ENCODE results near the gene SPOCK2.
"Not testable (repeated sequence)": the region's sequence is repeated elsewhere in the genome, so short reads cannot be mapped to it uniquely, and the experiment has no call there.

The SPOCK2 gene

DNA sequence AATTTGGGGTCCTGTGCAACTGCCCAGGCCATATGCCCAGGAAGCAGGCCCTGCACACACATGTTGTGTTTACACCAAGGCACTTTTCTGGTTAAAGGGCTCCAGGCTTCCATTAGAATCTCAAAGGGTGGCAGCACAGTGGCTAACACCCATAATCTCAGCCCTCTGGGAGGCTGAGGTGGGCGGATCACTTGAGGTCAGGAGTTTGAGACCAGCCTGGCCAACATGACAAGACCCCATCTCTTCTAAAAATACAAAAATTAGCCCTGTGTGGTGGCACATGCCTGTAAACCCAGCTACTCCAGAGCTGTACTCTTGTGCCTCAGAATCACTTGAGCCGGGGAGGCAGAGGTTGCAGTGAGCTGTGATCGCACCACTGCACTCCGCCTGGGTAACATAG is 53.6 kb downstream of the SPOCK2 start:
- Histone ChIP-seq H3K4me1 (ENCODE audit: control insufficient read depth, insufficient read depth, low read length) (peaks cover 26% of the 10 kb centered on the region; the same call in 1 of the 2 replicates), H3K27me3 (ENCODE audit: control insufficient read depth, insufficient read depth, low read length) (no peaks in the 10 kb centered on the region), H3K4me3 (ENCODE audit: low read depth, low read length) (no peak overlapping the region), H3K36me3 (ENCODE audit: control insufficient read depth, insufficient read depth, low read length) (no peaks in the 10 kb centered on the region), H3K9ac (ENCODE audit: low read length) (no peak overlapping the region), H3K9me3 (ENCODE audit: control insufficient read depth, insufficient read depth, low read depth, low read length) (no peaks in the 10 kb centered on the region), H3K27ac (ENCODE audit: low read depth, low read length) (no peak overlapping the region)

DNA sequence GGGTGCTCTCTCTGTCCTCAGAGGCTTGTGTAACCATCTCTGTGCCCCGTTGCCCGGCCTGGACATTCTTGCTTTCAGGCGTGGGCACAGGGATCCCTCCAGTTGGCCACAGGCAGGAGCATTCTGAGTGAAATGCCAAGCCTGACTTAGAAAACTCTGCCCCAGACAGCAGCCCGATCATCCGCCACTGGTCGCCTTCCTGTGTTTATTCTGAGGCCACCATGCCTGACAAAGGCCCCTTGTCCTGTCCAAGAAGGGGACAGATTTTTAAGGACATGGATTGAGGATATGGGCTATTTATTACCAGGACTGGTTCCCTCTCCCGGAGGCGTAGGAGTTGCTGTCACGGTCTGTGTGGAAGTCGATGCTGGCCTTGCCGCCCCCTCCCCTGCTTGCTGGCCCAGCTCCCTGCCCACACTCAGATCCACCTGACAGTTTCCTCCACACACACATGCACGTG is 54.3 kb downstream of the SPOCK2 start:
- peaks cover 22% of the 10 kb centered on the region; the same call in 1 of the 2 replicates for H3K4me1 ChIP-seq (ENCODE audit: control insufficient read depth, insufficient read depth, low read length)
- H3K9me3 ChIP-seq (ENCODE audit: control insufficient read depth, insufficient read depth, low read depth, low read length) = no peaks in the 10 kb centered on the region
- H3K27ac ChIP-seq (ENCODE audit: low read depth, low read length) = no peak overlapping the region
- no peaks in the 10 kb centered on the region for H3K27me3 ChIP-seq (ENCODE audit: control insufficient read depth, insufficient read depth, low read length)
- H3K9ac ChIP-seq (ENCODE audit: low read length) = no peak overlapping the region
- no peak overlapping the region for H3K4me3 ChIP-seq (ENCODE audit: low read depth, low read length)
- no peaks in the 10 kb centered on the region for H3K36me3 ChIP-seq (ENCODE audit: control insufficient read depth, insufficient read depth, low read length)

DNA sequence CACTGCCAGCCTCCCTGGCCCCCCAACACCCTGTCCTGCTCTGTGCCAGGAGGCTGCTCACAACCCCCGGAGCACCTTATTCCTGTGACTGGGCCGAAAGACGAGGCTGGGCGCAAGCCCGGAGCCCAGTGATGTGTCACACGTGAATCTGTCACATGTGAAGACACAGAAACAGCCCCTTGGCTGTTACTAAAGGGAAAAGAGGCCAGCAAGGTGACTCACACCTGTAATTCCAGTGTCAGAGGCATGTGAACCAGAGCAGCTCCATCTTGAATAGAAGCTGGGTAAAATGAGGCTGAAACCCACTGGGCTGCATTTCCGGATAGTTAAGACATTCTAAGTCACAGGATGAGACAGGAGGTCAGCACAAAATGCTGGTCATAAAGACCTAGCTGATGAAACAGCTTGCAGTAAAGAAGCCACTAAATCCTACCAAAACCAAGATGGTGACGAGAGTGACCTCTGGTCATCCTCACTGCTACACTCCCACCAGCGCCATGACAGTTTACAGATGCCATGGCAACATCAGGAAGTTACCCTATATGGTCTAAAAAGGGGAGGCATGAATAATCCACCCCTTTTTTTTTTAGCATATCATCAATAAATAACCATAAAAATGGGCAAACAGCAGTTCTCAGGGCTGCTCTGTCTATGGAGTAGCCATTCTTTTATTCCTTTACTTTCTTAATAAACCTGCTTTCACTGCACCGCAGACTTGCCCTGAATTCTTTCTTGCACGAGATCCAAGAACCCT is 55.8 kb downstream of the SPOCK2 start:
- H3K9me3 ChIP-seq (ENCODE audit: control insufficient read depth, insufficient read depth, low read depth, low read length); H3K27me3 ChIP-seq (ENCODE audit: control insufficient read depth, insufficient read depth, low read length); H3K4me3 ChIP-seq (ENCODE audit: low read depth, low read length); H3K9ac ChIP-seq (ENCODE audit: low read length); H3K36me3 ChIP-seq (ENCODE audit: control insufficient read depth, insufficient read depth, low read length); H3K27ac ChIP-seq (ENCODE audit: low read depth, low read length): not testable (repeated sequence)
- peaks cover 13% of the 10 kb centered on the region; the same call in 1 of the 2 replicates for H3K4me1 ChIP-seq (ENCODE audit: control insufficient read depth, insufficient read depth, low read length)

- H3K4me3 ChIP-seq (ENCODE audit: low read depth, low read length) = no peak overlapping the region
- no peaks in the 10 kb centered on the region for H3K36me3 ChIP-seq (ENCODE audit: control insufficient read depth, insufficient read depth, low read length)
- no peaks in the 10 kb centered on the region for H3K9me3 ChIP-seq (ENCODE audit: control insufficient read depth, insufficient read depth, low read depth, low read length)
- no peak overlapping the region for H3K9ac ChIP-seq (ENCODE audit: low read length)
- peaks cover 8% of the 10 kb centered on the region; the same call in 1 of the 2 replicates for H3K4me1 ChIP-seq (ENCODE audit: control insufficient read depth, insufficient read depth, low read length)
- H3K27ac ChIP-seq (ENCODE audit: low read depth, low read length) = no peak overlapping the region
- H3K27me3 ChIP-seq (ENCODE audit: control insufficient read depth, insufficient read depth, low read length) = no peaks in the 10 kb centered on the region
These were observed 56.6 kb downstream of the SPOCK2 start for GRCh38 chr10:72031706-72032105.

DNA sequence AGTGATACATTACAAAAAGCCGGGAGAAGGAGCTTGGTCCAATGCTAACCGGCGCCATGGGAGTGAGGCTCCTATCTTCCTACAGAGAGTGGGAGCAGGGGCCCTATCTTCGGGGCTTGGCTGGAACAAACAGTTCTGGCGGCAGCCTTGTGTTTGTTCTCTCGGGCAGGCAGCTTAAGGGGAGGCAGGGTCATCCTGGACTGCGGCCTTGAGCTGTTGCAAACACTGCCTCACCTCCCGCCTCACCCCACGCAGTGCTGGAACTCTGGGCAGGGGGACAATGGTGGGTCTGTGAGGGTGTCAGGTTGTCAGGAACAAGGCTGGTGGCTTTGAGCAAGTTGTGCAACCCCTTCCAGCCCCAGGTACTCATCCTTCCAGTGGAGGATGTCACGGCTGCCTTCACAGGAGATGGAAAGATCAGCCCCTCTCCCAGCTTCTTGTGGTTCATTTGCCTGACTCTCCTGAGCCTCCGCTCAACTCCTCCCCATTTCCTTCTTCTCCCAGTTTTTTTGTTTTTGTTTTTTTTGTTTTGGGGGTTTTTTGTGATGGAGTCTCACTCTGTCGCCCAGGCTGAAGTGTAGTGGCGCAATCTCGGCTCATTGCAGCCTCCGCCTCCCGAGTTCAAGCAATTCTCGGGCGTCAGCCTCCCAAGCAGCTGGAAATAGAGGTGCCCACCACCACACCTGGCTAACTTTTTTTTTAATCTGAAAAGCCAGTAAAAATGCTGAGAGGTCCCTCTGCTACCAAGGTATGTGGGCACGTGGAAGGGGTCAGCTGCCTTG is 57.4 kb downstream of the SPOCK2 start:
- Histone ChIP-seq H3K9me3 (ENCODE audit: control insufficient read depth, insufficient read depth, low read depth, low read length) (no peaks in the 10 kb centered on the region), H3K4me3 (ENCODE audit: low read depth, low read length) (no peak overlapping the region), H3K27ac (ENCODE audit: low read depth, low read length) (no peak overlapping the region), H3K4me1 (ENCODE audit: control insufficient read depth, insufficient read depth, low read length) (peaks cover 8% of the 10 kb centered on the region; the same call in 1 of the 2 replicates), H3K27me3 (ENCODE audit: control insufficient read depth, insufficient read depth, low read length) (no peaks in the 10 kb centered on the region), H3K9ac (ENCODE audit: low read length) (no peak overlapping the region), H3K36me3 (ENCODE audit: control insufficient read depth, insufficient read depth, low read length) (no peaks in the 10 kb centered on the region)

DNA sequence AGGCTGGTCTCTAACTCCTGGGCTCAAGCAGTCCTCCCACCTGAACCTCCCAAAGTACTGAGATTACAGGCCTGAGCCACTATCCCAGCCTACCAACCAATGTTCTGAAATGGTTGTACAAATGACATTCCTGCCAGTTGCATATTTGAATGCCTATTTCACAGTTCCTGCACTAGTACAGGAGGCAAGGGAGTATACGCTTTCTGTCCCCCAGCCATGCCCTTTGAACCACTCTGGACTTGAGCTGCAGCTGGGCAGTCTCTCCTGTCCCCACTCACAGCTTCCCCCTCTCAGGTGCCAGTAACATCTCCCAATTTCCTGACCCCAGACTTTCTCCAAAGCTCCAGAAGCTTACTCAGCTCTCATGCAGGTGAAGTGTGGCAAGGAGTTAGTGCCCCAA is 58.9 kb downstream of the SPOCK2 start:
- Histone ChIP-seq H3K9me3 (ENCODE audit: control insufficient read depth, insufficient read depth, low read depth, low read length) (no peaks in the 10 kb centered on the region), H3K27ac (ENCODE audit: low read depth, low read length) (no peak overlapping the region), H3K9ac (ENCODE audit: low read length) (no peak overlapping the region), H3K4me1 (ENCODE audit: control insufficient read depth, insufficient read depth, low read length) (peaks cover 5% of the 10 kb centered on the region; the same call in 1 of the 2 replicates), H3K36me3 (ENCODE audit: control insufficient read depth, insufficient read depth, low read length) (no peaks in the 10 kb centered on the region), H3K27me3 (ENCODE audit: control insufficient read depth, insufficient read depth, low read length) (no peaks in the 10 kb centered on the region), H3K4me3 (ENCODE audit: low read depth, low read length) (no peak overlapping the region)

GRCh38 chr10:72027498-72027897 is 60.9 kb downstream of the SPOCK2 start:
- H3K9ac ChIP-seq (ENCODE audit: low read length) = no peak overlapping the region
- no peaks in the 10 kb centered on the region for H3K27me3 ChIP-seq (ENCODE audit: control insufficient read depth, insufficient read depth, low read length)
- no peak overlapping the region for H3K27ac ChIP-seq (ENCODE audit: low read depth, low read length)

DNA sequence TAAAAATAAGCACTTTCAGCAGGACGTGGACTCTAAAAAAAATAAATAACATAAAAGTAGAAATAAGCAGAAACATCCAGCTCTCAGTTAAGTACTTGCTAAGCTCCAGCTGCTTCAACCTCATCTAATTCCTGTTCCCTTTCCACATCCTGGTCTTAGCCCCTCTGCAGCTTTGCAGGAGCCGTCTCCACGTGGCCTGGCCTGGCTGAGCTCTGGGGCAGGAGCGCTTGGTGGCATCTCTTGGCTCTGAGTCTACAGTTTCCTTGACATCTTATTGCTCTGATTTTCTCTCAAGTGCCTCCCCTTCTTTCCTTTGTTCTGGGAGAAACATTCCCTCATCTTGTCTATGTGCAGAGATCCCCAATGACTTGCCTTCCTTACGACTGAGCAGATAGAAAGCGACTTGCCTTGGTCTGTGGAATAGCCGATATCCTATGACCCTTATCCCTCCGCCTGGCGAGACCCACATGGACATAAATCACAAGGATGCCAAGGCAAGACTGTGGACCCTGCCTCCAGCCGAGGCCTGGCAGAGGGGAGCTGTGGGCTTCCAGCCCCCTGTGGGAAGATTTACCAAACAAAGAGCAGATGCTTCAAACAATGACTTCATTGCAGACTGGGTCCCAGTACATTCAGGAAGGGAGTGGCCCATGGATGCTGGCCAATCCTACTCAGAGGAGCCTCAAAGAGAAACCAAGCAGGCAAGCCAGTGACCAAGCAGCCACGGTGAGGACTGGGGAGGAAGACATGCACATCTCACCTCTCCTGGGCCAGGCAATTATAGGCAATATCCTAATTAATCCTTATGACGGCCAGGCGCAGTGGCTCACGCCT is 61.9 kb downstream of the SPOCK2 start:
- no peaks in the 10 kb centered on the region for H3K9me3 ChIP-seq (ENCODE audit: control insufficient read depth, insufficient read depth, low read depth, low read length)
- peaks cover 5% of the 10 kb centered on the region; the same call in 1 of the 2 replicates for H3K4me1 ChIP-seq (ENCODE audit: control insufficient read depth, insufficient read depth, low read length)
- no peaks in the 10 kb centered on the region for H3K27me3 ChIP-seq (ENCODE audit: control insufficient read depth, insufficient read depth, low read length)
- no peaks in the 10 kb centered on the region for H3K36me3 ChIP-seq (ENCODE audit: control insufficient read depth, insufficient read depth, low read length)
- no peak overlapping the region for H3K9ac ChIP-seq (ENCODE audit: low read length)
- no peak overlapping the region for H3K4me3 ChIP-seq (ENCODE audit: low read depth, low read length)
- no peak overlapping the region for H3K27ac ChIP-seq (ENCODE audit: low read depth, low read length)

More at GRCh38 chr10:72027498-72027897, 60.9 kb downstream of the SPOCK2 start:
- H3K4me3 ChIP-seq (ENCODE audit: low read depth, low read length) = no peak overlapping the region
- H3K36me3 ChIP-seq (ENCODE audit: control insufficient read depth, insufficient read depth, low read length) = no peaks in the 10 kb centered on the region
- H3K4me1 ChIP-seq (ENCODE audit: control insufficient read depth, insufficient read depth, low read length) = peaks cover 5% of the 10 kb centered on the region; the same call in 1 of the 2 replicates
- H3K9me3 ChIP-seq (ENCODE audit: control insufficient read depth, insufficient read depth, low read depth, low read length) = no peaks in the 10 kb centered on the region

DNA sequence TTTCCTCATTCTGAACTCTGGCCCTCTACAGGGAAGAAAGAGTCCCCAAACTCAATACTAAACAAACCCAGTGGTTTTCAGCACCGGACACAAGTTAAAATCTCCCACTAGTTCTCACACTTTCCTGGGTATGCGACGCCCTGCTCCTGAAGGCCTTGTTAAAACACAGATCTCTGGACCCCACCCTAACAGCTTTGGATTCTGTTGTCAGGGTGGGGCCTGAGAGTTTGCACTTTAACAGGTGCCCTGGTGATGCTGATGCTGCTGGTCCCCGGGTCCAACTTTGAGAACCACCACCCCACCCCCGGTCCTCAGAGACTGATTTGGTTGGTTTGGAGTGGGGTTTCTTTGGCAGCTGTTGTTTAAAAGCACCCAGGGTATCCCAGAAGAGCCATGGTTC is 62.5 kb downstream of the SPOCK2 start:
- no peaks in the 10 kb centered on the region for H3K36me3 ChIP-seq (ENCODE audit: control insufficient read depth, insufficient read depth, low read length)
- no peaks in the 10 kb centered on the region for H3K27me3 ChIP-seq (ENCODE audit: control insufficient read depth, insufficient read depth, low read length)
- H3K4me3 ChIP-seq (ENCODE audit: low read depth, low read length) = no peak overlapping the region
- no peak overlapping the region for H3K27ac ChIP-seq (ENCODE audit: low read depth, low read length)
- no peak overlapping the region for H3K9ac ChIP-seq (ENCODE audit: low read length)
- H3K4me1 ChIP-seq (ENCODE audit: control insufficient read depth, insufficient read depth, low read length) = peaks cover 4% of the 10 kb centered on the region; the same call in 1 of the 2 replicates
- no peaks in the 10 kb centered on the region for H3K9me3 ChIP-seq (ENCODE audit: control insufficient read depth, insufficient read depth, low read depth, low read length)

GRCh38 chr10:72025400-72025799 is 63.0 kb downstream of the SPOCK2 start:
- H3K9me3 ChIP-seq (ENCODE audit: control insufficient read depth, insufficient read depth, low read depth, low read length) = no peaks in the 10 kb centered on the region
- H3K27ac ChIP-seq (ENCODE audit: low read depth, low read length) = no peak overlapping the region
- no peak overlapping the region for H3K4me3 ChIP-seq (ENCODE audit: low read depth, low read length)
- no peaks in the 10 kb centered on the region for H3K27me3 ChIP-seq (ENCODE audit: control insufficient read depth, insufficient read depth, low read length)
- no peak overlapping the region for H3K9ac ChIP-seq (ENCODE audit: low read length)
- H3K36me3 ChIP-seq (ENCODE audit: control insufficient read depth, insufficient read depth, low read length) = no peaks in the 10 kb centered on the region
- no peaks in the 10 kb centered on the region for H3K4me1 ChIP-seq (ENCODE audit: control insufficient read depth, insufficient read depth, low read length)

All from HUES6 (cell line).